Uterus (tissue), 2 donors: ENCODE measurements around the gene PLA2G6.

ENCODE experiments used
- CTCF ChIP-seq, 4 experiments: fragments of 200-600 bp in 2 of 4; fragments of 450-650 bp in 2 of 4; sonication (generic) in 2 of 4; IDR thresholded peaks; one replicate each; pipeline ENCODE4 v1.5.1; 2016 to 2019; ENCODE audit warnings: antibody characterized with exemption in 4 of 4, mild to moderate bottlenecking in 2 of 4, moderate library complexity in 1 of 4
- POLR2A ChIP-seq, 2 donors: fragments of 450-650 bp; IDR thresholded peaks; one replicate each; pipeline ENCODE4 v1.6.1; 2016; ENCODE audit warnings: antibody characterized with exemption in 2 of 2, mild to moderate bottlenecking in 1 of 2, moderate library complexity in 1 of 2

- TF ChIP-seq CTCF (IDR thresholded peaks at IDR 0.05), result no peak
- TF ChIP-seq POLR2A (IDR thresholded peaks at IDR 0.05), result no peak
These were observed 6.2 kb downstream of the PLA2G6 start for GRCh38 chr22:38175206-38176118.
